HEK293 (cell line): ENCODE data around the gene WDR43.

Experiments
- CTCF ChIP-seq: fragments of 450-650 bp; formaldehyde crosslinking; IDR thresholded peaks from 2 replicates; pipeline ENCODE4 v1.5.1; 2016; ENCODE audit warnings: missing biosample characterization, missing genetic modification characterization
- GLI4 ChIP-seq: fragments of 450-650 bp; formaldehyde crosslinking; IDR thresholded peaks from 2 replicates; pipeline ENCODE4 v1.5.1; 2016; ENCODE audit warnings: missing biosample characterization, missing genetic modification characterization
- RBAK ChIP-seq: fragments of 450-650 bp; formaldehyde crosslinking; IDR thresholded peaks from 2 replicates; pipeline ENCODE4 v1.5.1; 2016; ENCODE audit warnings: missing biosample characterization, missing genetic modification characterization
- REST ChIP-seq: fragments of 450-650 bp; formaldehyde crosslinking; IDR thresholded peaks from 2 replicates; pipeline ENCODE4 v1.5.1; 2016; ENCODE audit warnings: missing biosample characterization, missing genetic modification characterization
- SALL2 ChIP-seq: fragments of 450-650 bp; formaldehyde crosslinking; IDR thresholded peaks from 2 replicates; pipeline ENCODE4 v1.5.0; 2017; ENCODE audit warnings: missing biosample characterization, mild to moderate bottlenecking, missing genetic modification characterization, borderline replicate concordance
- ZBTB7A ChIP-seq: fragments of 450-650 bp; formaldehyde crosslinking; IDR thresholded peaks from 2 replicates; pipeline ENCODE4 v1.5.1; 2016; ENCODE audit warnings: low read depth, missing biosample characterization, missing genetic modification characterization
- ZNF10 ChIP-seq: fragments of 450-650 bp; formaldehyde crosslinking; IDR thresholded peaks from 2 replicates; pipeline ENCODE4 v1.5.1; 2017; ENCODE audit warnings: missing biosample characterization, missing genetic modification characterization
- ZNF133 ChIP-seq: fragments of 450-650 bp; formaldehyde crosslinking; IDR thresholded peaks from 2 replicates; pipeline ENCODE4 v1.5.1; 2016; ENCODE audit warnings: missing biosample characterization, missing genetic modification characterization
- ZNF223 ChIP-seq: fragments of 450-650 bp; formaldehyde crosslinking; IDR thresholded peaks from 2 replicates; pipeline ENCODE4 v1.5.1; 2016; ENCODE audit warnings: missing biosample characterization, missing genetic modification characterization
- ZNF292 ChIP-seq: fragments of 450-650 bp; formaldehyde crosslinking; IDR thresholded peaks from 2 replicates; pipeline ENCODE4 v1.5.1; 2016; ENCODE audit warnings: low read depth, missing biosample characterization, missing genetic modification characterization, borderline replicate concordance
- ZNF510 ChIP-seq: fragments of 450-650 bp; formaldehyde crosslinking; IDR thresholded peaks from 2 replicates; pipeline ENCODE4 v1.5.1; 2018; ENCODE audit warnings: mild to moderate bottlenecking, missing genetic modification characterization, missing biosample characterization; ENCODE audit not compliant: insufficient replicate concordance
- ZNF600 ChIP-seq: fragments of 450-650 bp; formaldehyde crosslinking; IDR thresholded peaks from 2 replicates; pipeline ENCODE4 v1.5.1; 2016; ENCODE audit warnings: missing biosample characterization, missing genetic modification characterization
- ZNF837 ChIP-seq: fragments of 450-650 bp; formaldehyde crosslinking; IDR thresholded peaks from 2 replicates; pipeline ENCODE4 v1.5.1; 2016; ENCODE audit warnings: missing biosample characterization, missing genetic modification characterization

- TF ChIP-seq CTCF (tag by site-specific recombination): no peak
- TF ChIP-seq GLI4: no peak
- TF ChIP-seq ZNF510 (tag by site-specific recombination): no peak
- no peak for TF ChIP-seq ZNF600 (tag by site-specific recombination)
- no peak for TF ChIP-seq ZNF837 (tag by site-specific recombination)
- no peak for TF ChIP-seq REST
- no peak for TF ChIP-seq ZNF292 (tag by site-specific recombination)
- TF ChIP-seq ZNF10 (tag by site-specific recombination): no peak
- TF ChIP-seq ZBTB7A: no peak
- no peak for TF ChIP-seq ZNF223 (tag by site-specific recombination)
- TF ChIP-seq ZNF133 (tag by site-specific recombination): no peak
- TF ChIP-seq RBAK (tag by site-specific recombination): no peak
- no peak for TF ChIP-seq SALL2
These were observed 38.5 kb upstream of the WDR43 start for GRCh38 chr2:28855977-28856376.
